Stimulated activated CD8-positive, alpha-beta memory T cell treated with anti-CD3 and anti-CD28 coated beads, Interleukin-4, amount 100 ng/mL, for 1 hour (primary cell): ENCODE data around the gene WASF3.

Source experiments
- DNase-seq, 2 donors: peaks; one replicate each; pipeline ENCODE4 v3.0.0-alpha.2; 2020; ENCODE audit warnings: low read depth in 2 of 2, low spot score in 1 of 2

The WASF3 gene

GRCh38 chr13:26679411-26680122 is 122.1 kb downstream of the WASF3 start:
- no peak for DNase-seq

- no peak for DNase-seq
These were observed 122.6 kb downstream of the WASF3 start for GRCh38 chr13:26680123-26680450.

GRCh38 chr13:26680572-26680971 is 123.1 kb downstream of the WASF3 start:
- DNase-seq = no peak

- DNase-seq = no peak
These were observed 123.6 kb downstream of the WASF3 start for GRCh38 chr13:26681036-26681435.

GRCh38 chr13:26682606-26683005 is 125.1 kb downstream of the WASF3 start:
- DNase-seq = no peak

GRCh38 chr13:26685606-26686005 is 128.1 kb downstream of the WASF3 start:
- no peak for DNase-seq

- DNase-seq = no peak
These were observed 128.8 kb downstream of the WASF3 start for GRCh38 chr13:26686285-26686684.

- DNase-seq = no peak
These were observed 130.8 kb downstream of the WASF3 start for GRCh38 chr13:26688286-26688685.

GRCh38 chr13:26688980-26689379 is 131.5 kb downstream of the WASF3 start:
- DNase-seq = no peak

GRCh38 chr13:26693749-26694463 is 136.4 kb downstream of the WASF3 start:
- DNase-seq = no peak

GRCh38 chr13:26694609-26695359 is 137.3 kb downstream of the WASF3 start:
- no peak for DNase-seq

- DNase-seq = no peak
These were observed 137.8 kb downstream of the WASF3 start for GRCh38 chr13:26695360-26695705.

GRCh38 chr13:26695891-26696311 is 138.4 kb downstream of the WASF3 start:
- DNase-seq = no peak

- DNase-seq = no peak
These were observed 139.8 kb downstream of the WASF3 start for GRCh38 chr13:26697069-26697955.

- DNase-seq = peak; percentile 69
These were observed 141.1 kb downstream of the WASF3 start for GRCh38 chr13:26698392-26699196.

- DNase-seq = no peak
These were observed 141.7 kb downstream of the WASF3 start for GRCh38 chr13:26699197-26699490.

- no peak for DNase-seq
These were observed 148.1 kb downstream of the WASF3 start for GRCh38 chr13:26705536-26705935.

GRCh38 chr13:26706381-26706780 is 148.9 kb downstream of the WASF3 start:
- no peak for DNase-seq

GRCh38 chr13:26707122-26708006 is 149.9 kb downstream of the WASF3 start:
- no peak for DNase-seq

GRCh38 chr13:26708007-26708297 is 150.5 kb downstream of the WASF3 start:
- DNase-seq = no peak
